Eye (tissue), 1 donor: ENCODE data around the gene C1D.
"Not testable (repeated sequence)": the region's sequence is repeated elsewhere in the genome, so short reads cannot be mapped to it uniquely, and the experiment has no call there.

Source experiments
- DNase-seq: peaks from one replicate; pipeline ENCODE4 v3.0.0-alpha.2; 2015

C1D gene

DNA sequence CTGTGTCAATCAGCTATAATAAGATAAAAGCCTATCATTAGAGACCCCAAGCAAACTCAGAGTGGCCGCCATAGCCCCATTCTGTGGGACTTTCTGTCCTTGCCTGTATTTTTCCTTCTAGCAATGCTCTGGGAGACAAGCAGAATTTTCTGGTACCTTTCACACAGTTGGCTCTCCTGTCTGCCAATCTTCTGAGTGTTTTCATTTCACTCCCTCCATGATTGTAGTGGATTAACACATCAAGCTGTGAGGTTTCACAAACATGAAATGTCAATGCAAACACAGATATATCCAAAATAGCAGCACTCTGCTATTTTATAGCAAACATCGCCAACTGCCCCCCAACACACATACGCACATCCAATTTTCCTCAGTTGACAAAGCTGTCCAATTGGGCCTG is 64.9 kb downstream of the C1D start:
- no peak for DNase-seq

DNA sequence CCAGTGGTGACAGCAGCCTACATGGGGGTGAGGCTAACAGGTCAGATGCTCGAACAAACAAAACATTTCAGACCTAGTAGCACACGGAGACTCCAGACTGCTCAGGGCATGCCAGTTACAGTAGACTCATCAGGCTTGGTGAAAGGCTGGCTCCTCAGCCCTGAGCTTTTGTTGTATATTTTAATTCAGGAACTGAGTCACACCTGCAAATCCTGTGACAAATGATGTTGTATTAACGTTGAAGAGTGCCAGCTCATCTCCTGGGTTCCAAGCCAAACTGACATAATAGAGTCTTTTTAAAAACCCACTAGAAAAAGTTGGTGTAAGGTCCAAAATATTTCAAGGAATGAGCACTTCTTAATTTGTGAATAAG is 65.3 kb downstream of the C1D start:
- no peak for DNase-seq

DNA sequence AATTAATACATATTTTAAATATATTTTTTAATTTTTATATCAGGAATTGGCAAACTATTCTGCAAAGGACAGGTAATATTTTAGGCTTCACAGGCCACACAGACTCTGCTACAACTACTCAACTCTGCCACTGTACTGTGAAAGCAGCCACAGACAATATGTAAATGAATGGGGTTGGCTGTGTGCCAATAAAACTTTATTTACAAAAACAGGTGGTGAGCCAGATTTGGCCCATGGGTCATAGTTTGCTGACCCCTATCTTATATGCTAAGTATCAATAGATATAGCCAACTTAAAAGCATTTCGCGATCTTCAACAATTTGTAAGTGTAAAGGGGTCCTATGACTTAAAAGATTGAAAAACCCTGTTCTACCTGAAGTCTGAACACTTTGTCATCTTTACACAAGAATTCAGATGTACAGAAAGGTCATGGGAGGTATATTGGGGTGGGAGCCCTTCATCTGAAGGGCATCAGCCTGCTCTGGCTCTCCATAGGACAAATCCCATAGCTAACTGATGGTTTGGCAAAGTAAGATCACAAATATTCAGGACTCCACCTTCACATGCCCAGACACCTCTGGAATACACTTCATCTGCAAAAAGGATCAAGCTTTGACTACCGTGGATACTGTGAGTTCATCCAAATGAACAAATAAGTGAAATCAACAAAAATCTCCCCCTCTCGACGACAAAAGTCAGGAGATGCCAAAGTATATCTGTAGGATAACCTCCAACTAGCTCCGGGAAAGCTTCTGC is 65.9 kb downstream of the C1D start:
- DNase-seq: no peak

DNA sequence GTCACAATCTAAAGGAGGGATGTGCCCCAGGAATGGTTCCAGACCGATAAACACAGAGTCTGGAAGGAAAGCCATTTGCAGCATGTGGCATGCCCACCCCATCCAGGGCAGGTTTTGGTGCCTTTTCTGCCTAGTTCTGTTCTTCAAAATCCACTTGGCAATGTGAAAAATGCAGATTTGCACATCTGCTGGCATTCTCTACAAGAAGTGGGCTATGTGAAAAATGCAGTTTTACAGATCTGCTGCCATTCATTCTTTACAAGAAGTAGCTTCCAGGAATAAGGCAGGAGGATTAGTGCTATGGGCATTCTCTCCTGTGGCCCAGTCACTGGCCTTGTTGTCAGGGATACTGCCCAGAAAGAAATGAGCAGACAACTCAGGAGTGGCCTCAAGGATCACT is 68.1 kb downstream of the C1D start:
- no peak for DNase-seq

DNA sequence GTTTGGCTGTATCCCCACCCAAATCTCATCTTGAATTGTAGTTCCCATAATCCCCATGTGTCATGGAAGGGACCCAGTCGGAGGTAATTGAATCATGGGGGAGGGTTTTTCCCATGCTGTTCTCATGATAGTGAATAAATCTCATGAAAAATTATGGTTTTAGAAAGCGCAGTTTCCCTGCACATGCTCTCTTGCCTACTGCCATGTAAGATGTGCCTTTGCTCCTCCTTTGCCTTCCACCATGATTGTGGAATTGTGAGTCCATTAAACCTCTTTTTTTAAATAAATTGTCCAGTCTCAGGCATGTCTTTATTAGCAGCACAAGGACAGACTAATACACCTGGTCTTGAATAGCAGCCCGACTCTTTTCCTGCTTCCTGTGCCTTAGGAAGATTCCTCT is 68.7 kb downstream of the C1D start:
- not testable (repeated sequence) for DNase-seq

- DNase-seq: no peak
These were observed 69.5 kb downstream of the C1D start for GRCh38 chr2:67993329-67993728.

DNA sequence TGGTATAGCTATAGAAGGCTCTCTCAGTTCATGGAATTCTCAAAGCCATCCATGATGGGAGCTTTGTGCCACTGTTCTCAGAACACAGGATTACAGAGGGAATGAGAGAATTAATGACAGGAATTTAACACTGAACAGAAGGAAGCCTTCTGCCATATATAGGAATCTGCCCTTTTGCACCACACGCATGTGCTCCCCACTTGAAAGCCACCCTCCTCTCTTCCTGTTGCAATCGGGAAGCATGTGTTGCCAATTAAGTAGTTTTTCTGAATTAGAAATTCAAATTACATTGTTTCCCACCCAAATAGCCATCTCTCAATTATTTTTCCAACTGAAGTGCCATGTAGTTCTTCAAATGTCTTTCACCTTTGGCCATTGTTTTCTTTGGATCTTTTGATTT is 71.3 kb downstream of the C1D start:
- DNase-seq: no peak
